K562 (cell line): Measurements from ENCODE around the gene FXYD3. TPM values are rescaled to one million over a fixed set of nuclear protein-coding genes. Genes with fewer than 3 reads are reported as not detected.

Experiments
- CBX2 ChIP-seq: fragments of 200-600 bp; sonication (generic); IDR thresholded peaks from one replicate; pipeline ENCODE4 v1.6.1; 2012; ENCODE audit warnings: mild to moderate bottlenecking, low read length, inconsistent platforms; ENCODE audit not compliant: insufficient read depth, poor library complexity, severe bottlenecking
- ERF ChIP-seq: fragments of 450-650 bp; formaldehyde crosslinking; IDR thresholded peaks from 2 replicates; pipeline ENCODE4 v1.4.0; 2020; ENCODE audit warnings: mild to moderate bottlenecking, mixed read lengths
- ETV5 ChIP-seq: sonication (generic); formaldehyde crosslinking; IDR thresholded peaks from 2 replicates; pipeline ENCODE4 v1.4.0; 2020; ENCODE audit warnings: low read depth, mild to moderate bottlenecking, missing genetic modification reagents
- HNRNPL ChIP-seq: fragments of 200-400 bp; formaldehyde crosslinking; IDR thresholded peaks from 2 replicates; pipeline ENCODE4 v1.6.1; 2017; ENCODE audit warnings: low read depth, mild to moderate bottlenecking, low read length
- KDM2B ChIP-seq: fragments of 250-450 bp; sonication (Bioruptor Pico); IDR thresholded peaks from 2 replicates; pipeline ENCODE4 v1.8.0; 2021; ENCODE audit warnings: mild to moderate bottlenecking, moderate library complexity
- NCOA1 ChIP-seq: fragments of 450-650 bp; IDR thresholded peaks from 2 replicates; pipeline ENCODE4 v1.6.1; 2016; ENCODE audit warnings: low read depth
- PHB2 ChIP-seq: fragments of 450-650 bp; IDR thresholded peaks from 2 replicates; pipeline ENCODE4 v1.6.1; 2017; ENCODE audit warnings: low read depth
- POLR2A ChIP-seq: fragments of 450-650 bp; conservative IDR thresholded peaks from 2 replicates; pipeline ENCODE4 v1.6.1; 2016
- PTTG1 ChIP-seq: fragments of 450-650 bp; IDR thresholded peaks from 2 replicates; pipeline ENCODE4 v1.6.1; 2016; ENCODE audit warnings: low read depth, mild to moderate bottlenecking, missing genetic modification characterization, missing compliant biosample characterization
- SRF ChIP-seq, 2 experiments: fragments of 250-450, 450-650 bp in 1 of 2; sonication (Bioruptor Pico) in 1 of 2; sonication (generic) in 1 of 2; formaldehyde crosslinking; IDR thresholded peaks; 2 replicates each; pipeline versions ENCODE4 v1.5.0 to v1.5.1; 2020 to 2022; ENCODE audit warnings: mild to moderate bottlenecking in 1 of 2, missing genetic modification reagents in 1 of 2
- ZBTB2 ChIP-seq: fragments of 450-650 bp; IDR thresholded peaks from 2 replicates; pipeline ENCODE4 v1.6.1; 2016; ENCODE audit warnings: antibody characterized with exemption
- ZBTB43 ChIP-seq: sonication (generic); formaldehyde crosslinking; IDR thresholded peaks from 2 replicates; pipeline ENCODE4 v1.8.0; 2023; ENCODE audit warnings: mild to moderate bottlenecking, missing genetic modification reagents
- ZBTB7A ChIP-seq: IDR thresholded peaks from 2 replicates; pipeline ENCODE4 v1.6.1; 2011; ENCODE audit warnings: low read depth, mild to moderate bottlenecking, low read length, moderate library complexity, borderline replicate concordance; ENCODE audit not compliant: control insufficient read depth
- ZNF561 ChIP-seq: fragments of 450-650 bp; formaldehyde crosslinking; conservative IDR thresholded peaks from 2 replicates; pipeline ENCODE4 v1.4.0; 2020; ENCODE audit warnings: mild to moderate bottlenecking, moderate library complexity
- ZNF668 ChIP-seq: fragments of 250-450 bp; sonication (Bioruptor Pico); IDR thresholded peaks from 2 replicates; pipeline ENCODE4 v1.8.0; 2022; ENCODE audit warnings: mild to moderate bottlenecking, inconsistent platforms
- polyA plus RNA-seq, 8 experiments: library from polyadenylated mRNA; depleted of rRNA in 4 of 8; stranded (reverse) in 5 of 8; unstranded in 3 of 8; fragments of >200 nt; fragmentation: Nextera tagmentation in 2 of 8; fragmentation: Illumina TruSeq in 1 of 8; extraction: Ambion mirVana in 2 of 8; extraction: Trizol in 1 of 8; gene quantifications; 2 replicates each; pipeline versions ENCODE4 v1.2.1 to v1.2.3, GENCODE V29; 2011 to 2014; ENCODE audit warnings: inconsistent platforms in 1 of 8, missing spikeins in 1 of 8
- total RNA-seq, 7 experiments: library from RNA; depleted of rRNA in 6 of 7; stranded (reverse); fragments of >200 nt in 6 of 7; fragmentation: Illumina TruSeq in 2 of 7; extraction: Trizol in 2 of 7; gene quantifications; 2 replicates each; pipeline versions ENCODE4 v1.2.1 to v1.2.3, GENCODE V29; 2011 to 2021; ENCODE audit warnings: low replicate concordance in 1 of 7
- TF ChIP-seq, protein P1 (sequence below): fragments of 450-650 bp; IDR thresholded peaks from 2 replicates; pipeline ENCODE4 v1.6.1; 2016; ENCODE audit warnings: missing biosample characterization, missing genetic modification characterization
- TF ChIP-seq, protein P2 (sequence below): fragments of 450-650 bp; formaldehyde crosslinking; IDR thresholded peaks from 2 replicates; pipeline ENCODE4 v1.4.0; 2022; ENCODE audit warnings: mild to moderate bottlenecking, moderate library complexity
- TF ChIP-seq, protein P3 (sequence below): fragments of 250-450 bp; sonication (Bioruptor Pico); IDR thresholded peaks from 2 replicates; pipeline ENCODE4 v1.5.0; 2020; ENCODE audit warnings: mild to moderate bottlenecking, borderline replicate concordance

FXYD3 gene
- total and polyA plus RNA-seq, 9 of the 15 experiments (the other 6 are each of a cell fraction or from before 2014, with no cell fraction given): 0.24 TPM; not detected in 8

GRCh38 chr19:35165200-35166058 is 49.8 kb downstream of the FXYD3 start (continued):
- TF ChIP-seq CBX2 (no peak), NCOA1 (no peak), KDM2B (CRISPR knock-in tag) (0 out of 2 replicates have a peak, but pooled peaks have one; percentile 25), PTTG1 (tag) (peak; percentile 94), SRF (CRISPR knock-in tag; IDR thresholded peaks at IDR 0.05) (0 out of 4 replicates have a peak, but pooled peaks of 1 of the 2 experiments have one; percentile 14), ZBTB43 (CRISPR knock-in tag) (no peak), ZNF561 (peak; percentile 81; the same call in 1 of the 2 replicates), ETV5 (no peak), ZBTB2 (peak; percentile 38; the same call in 1 of the 2 replicates), PHB2 (no peak), ERF (CRISPR knock-in tag) (peak; percentile 87), ZBTB7A (no peak), POLR2A (no peak; the same call in 1 of the 2 replicates), ZNF668 (CRISPR knock-in tag) (peak; percentile 96), HNRNPL (no peak)
- TF ChIP-seq, protein P1, sequence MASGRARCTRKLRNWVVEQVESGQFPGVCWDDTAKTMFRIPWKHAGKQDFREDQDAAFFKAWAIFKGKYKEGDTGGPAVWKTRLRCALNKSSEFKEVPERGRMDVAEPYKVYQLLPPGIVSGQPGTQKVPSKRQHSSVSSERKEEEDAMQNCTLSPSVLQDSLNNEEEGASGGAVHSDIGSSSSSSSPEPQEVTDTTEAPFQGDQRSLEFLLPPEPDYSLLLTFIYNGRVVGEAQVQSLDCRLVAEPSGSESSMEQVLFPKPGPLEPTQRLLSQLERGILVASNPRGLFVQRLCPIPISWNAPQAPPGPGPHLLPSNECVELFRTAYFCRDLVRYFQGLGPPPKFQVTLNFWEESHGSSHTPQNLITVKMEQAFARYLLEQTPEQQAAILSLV (tag): peak; percentile 87
- TF ChIP-seq, protein P2, sequence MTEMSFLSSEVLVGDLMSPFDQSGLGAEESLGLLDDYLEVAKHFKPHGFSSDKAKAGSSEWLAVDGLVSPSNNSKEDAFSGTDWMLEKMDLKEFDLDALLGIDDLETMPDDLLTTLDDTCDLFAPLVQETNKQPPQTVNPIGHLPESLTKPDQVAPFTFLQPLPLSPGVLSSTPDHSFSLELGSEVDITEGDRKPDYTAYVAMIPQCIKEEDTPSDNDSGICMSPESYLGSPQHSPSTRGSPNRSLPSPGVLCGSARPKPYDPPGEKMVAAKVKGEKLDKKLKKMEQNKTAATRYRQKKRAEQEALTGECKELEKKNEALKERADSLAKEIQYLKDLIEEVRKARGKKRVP (CRISPR knock-in tag): peak; percentile 48; the same call in 1 of the 2 replicates
- TF ChIP-seq, protein P3, sequence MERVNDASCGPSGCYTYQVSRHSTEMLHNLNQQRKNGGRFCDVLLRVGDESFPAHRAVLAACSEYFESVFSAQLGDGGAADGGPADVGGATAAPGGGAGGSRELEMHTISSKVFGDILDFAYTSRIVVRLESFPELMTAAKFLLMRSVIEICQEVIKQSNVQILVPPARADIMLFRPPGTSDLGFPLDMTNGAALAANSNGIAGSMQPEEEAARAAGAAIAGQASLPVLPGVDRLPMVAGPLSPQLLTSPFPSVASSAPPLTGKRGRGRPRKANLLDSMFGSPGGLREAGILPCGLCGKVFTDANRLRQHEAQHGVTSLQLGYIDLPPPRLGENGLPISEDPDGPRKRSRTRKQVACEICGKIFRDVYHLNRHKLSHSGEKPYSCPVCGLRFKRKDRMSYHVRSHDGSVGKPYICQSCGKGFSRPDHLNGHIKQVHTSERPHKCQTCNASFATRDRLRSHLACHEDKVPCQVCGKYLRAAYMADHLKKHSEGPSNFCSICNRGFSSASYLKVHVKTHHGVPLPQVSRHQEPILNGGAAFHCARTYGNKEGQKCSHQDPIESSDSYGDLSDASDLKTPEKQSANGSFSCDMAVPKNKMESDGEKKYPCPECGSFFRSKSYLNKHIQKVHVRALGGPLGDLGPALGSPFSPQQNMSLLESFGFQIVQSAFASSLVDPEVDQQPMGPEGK (CRISPR knock-in tag): 0 out of 2 replicates have a peak, but pooled peaks have one; percentile 72
